TTC549 (cell line): ENCODE measurements around the gene LACC1.

Experiments used
- FAIRE-seq: peaks from 2 replicates; lab custom pipeline; 2012; peaks lifted over from hg19 to GRCh38; lab: Jason Lieb, UNC

Gene LACC1

GRCh38 chr13:43879755-43880181 lies at the start of gene LACC1:
Gene LACC1, plus strand, starts transcription at chr13:43879904. Its CDS starts 1,082 bp downstream, at chr13:43880986.
- FAIRE-seq, result no peak

- no peak for FAIRE-seq
Observed at GRCh38 chr13:43830497-43830881, 49.2 kb upstream of the LACC1 start.

- no peak for FAIRE-seq
Observed at GRCh38 chr13:43831088-43831487, 48.6 kb upstream of the LACC1 start.

DNA sequence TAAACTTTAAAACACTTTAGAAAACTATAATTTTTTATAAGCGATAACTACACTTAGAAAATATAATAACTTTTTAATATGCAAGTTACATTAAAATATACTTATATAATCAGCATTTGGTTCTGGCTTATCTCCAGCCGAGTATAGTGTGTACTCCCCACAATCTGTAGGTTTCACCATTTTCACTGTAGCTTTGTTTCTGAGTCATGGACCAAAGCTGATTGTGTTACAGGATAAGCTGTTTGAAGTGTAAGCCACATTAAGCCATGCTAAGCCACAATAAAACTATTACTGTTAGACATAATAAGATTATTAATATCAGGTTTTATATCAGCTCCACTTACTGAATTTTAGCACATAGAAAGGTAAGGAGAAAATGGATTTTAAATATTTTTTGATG lies 44.0 kb upstream of the LACC1 start:
- no peak for FAIRE-seq

DNA sequence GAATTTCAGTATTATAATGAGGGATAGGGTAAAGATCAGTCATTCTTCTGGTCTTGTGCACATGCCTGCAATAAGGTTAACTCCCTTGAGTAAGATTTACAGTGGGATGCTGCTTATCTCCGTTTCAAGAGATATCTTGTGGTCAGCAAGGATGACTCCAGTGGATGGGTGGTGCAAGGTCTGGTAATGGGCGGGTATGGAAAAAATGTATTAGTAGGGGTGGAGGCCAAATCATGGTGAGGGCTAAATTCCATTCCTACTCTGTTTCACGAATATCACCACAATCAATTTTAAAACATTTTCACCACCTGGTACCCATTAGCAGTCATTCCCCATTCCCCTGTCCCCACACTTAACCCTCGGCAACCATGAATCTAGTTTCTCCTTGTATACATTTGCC lies 40.8 kb upstream of the LACC1 start:
- FAIRE-seq, result no peak

DNA sequence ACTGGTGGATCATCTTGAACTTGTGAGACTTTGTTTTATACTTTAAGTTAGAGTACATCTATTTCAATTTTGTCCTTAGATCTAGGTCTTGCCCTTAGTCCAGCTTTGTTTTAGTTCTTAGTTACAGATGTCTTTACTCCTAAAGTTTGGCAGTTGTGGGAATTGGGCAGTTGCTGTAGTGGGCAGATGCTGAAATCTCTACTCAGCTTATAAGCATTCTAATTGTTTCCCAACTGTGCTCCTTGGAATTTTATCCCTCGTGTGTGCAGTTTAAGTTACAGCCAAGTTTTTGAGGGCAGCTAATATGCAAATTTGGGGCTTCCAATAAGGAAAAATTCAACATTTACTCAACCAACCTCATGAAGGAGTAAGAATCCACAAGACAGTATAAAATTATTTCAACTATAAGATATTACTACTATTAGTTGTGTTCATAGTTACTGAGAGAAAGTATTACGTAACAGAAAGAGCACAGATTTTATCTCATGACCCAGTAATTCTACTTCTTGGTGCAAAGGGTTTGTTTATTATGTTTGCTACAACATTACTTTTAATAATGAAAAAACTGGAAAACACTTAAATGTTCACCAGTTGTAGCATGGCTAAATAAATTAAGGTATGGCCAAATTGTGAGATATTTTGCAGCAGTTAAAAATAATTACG lies 33.1 kb upstream of the LACC1 start:
- no peak for FAIRE-seq

DNA sequence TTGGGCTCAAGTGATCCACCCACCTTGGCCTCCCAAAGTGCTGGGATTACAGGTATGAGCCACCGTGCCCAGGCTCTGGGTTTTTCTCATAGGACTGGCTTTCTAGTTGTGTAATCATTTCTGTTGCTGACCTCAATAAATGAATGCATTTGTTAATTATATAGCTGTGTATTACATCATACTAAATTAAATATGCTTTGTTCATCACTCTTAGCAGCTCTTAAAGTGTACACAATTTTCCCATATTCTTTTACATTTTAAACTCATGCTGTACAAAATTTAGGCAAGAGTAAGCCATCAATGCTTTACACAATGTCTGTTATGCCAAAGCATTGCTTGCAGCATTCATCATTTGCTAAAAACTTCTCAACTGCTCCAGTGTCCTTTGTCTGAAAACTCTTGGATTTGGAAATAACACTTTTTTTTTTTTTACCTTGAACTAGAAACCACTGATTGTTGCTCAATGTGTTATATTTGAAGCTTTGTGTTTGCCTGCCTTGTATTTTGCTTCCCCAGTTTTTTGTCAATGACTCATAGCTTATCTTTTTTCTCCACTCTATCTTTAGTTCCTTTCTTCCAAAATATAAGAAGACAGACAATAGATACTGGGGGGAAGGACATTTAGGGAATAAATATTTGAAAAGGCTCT lies 31.6 kb upstream of the LACC1 start:
- no peak for FAIRE-seq

DNA sequence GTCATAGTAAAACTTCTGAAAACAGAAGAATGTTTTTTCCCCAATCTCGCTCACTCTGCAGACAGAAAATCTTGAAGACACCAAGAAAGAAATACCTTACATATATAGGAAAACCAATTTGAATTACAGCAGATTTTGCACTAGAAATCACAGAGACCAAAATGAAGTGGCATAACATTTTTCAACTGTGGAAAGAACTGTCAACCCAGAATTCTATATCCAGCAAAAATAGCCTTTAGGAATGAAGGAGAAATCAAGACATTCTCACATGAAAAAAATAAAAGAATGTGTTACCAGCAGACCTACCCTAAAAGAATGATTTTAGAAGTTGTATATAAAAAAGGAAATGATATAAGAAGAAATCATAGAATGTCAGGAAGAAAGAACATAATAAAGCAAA lies 28.8 kb upstream of the LACC1 start:
- no peak for FAIRE-seq

- no peak for FAIRE-seq
Observed at GRCh38 chr13:43852923-43853404, 26.7 kb upstream of the LACC1 start.

DNA sequence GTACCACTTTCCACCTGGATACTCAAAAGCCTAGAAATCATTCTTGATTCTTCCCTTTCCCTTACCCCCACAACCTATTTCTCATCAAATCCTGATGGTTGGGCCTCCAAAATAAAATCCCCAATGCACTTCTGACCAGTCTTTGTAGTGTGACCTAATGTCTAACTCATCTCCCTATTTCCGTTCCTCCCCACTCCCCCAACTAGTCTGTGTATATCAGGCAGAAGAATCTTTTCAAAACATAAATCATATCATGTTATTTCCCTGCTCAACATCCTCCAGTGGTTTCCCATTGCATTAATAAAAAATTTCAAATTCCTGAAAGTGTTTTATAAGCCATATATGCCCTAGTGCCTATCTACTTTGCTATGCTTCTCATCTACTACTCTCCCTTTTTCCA lies 17.8 kb upstream of the LACC1 start:
- FAIRE-seq, result no peak

DNA sequence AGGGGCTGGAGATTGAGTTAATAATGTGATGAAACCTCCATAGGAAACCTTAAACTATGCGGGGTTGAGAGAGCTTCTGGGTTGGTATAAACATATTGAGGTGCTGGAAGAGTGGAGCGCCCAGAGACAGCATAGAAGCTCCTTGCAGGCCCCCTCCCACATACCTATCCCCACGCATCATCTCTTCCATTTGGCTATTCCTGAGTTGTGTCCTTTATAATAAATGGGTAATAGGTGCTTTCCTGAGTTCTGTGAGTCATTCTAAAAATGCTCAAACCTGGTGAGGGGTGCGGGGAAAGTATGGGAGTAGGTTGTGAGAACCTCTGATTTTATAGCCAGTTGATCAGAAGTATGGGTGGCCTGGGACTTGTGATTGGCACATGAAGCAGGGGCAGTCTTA lies 14.8 kb upstream of the LACC1 start:
- FAIRE-seq, result no peak

- FAIRE-seq, result no peak
Observed at GRCh38 chr13:43865892-43866291, 13.8 kb upstream of the LACC1 start.

- no peak for FAIRE-seq
Observed at GRCh38 chr13:43872181-43872580, 7.5 kb upstream of the LACC1 start.

DNA sequence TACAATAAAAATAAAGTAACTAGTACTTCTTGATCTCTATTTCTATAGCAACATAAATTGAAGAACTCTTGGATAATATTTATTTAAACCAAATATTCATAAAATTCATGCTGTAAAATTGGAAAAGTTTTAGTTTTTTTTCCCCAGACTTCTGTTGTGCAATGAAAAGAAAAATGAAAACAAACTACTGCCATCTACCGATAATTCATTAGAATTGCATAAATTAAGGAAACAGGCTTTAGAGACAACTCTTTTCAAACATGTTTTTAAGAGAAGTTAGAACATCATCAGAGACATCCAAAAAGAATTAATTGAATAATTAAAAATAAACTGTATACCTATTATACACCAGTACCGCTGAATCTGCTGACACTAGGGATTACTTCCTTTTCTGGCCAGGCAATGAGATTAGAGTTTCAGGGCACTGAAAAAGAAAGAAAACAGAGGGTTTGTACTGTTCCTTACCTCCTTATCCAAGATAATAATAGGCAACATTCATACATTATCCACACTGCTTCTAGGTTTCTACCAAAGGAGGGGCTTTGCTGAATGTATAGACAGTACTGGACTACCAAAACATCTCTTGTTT lies 5.1 kb upstream of the LACC1 start:
- FAIRE-seq, result peak; percentile 97

GRCh38 chr13:43876366-43876765 lies 3.3 kb upstream of the LACC1 start:
- FAIRE-seq, result no peak

GRCh38 chr13:43877326-43877725 lies 2.4 kb upstream of the LACC1 start:
- no peak for FAIRE-seq

DNA sequence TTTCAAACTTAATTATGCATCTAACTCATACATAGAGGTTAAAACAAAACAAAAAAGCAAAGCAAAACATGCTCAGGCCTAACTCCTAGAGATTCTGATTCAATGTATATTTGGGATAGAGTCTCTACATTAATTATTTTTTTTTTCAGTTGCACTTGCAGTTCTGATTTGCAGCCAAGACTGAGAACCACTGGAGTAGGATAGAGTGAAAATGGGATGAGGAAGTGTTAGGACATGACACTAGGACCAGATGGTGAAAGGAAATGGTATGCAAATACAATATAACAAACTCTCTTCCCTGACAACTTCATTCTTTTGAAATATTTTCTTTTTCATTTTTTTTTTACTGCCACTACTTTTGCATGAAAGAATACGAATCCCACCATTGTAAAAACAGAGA lies 1.9 kb upstream of the LACC1 start:
- FAIRE-seq, result no peak

DNA sequence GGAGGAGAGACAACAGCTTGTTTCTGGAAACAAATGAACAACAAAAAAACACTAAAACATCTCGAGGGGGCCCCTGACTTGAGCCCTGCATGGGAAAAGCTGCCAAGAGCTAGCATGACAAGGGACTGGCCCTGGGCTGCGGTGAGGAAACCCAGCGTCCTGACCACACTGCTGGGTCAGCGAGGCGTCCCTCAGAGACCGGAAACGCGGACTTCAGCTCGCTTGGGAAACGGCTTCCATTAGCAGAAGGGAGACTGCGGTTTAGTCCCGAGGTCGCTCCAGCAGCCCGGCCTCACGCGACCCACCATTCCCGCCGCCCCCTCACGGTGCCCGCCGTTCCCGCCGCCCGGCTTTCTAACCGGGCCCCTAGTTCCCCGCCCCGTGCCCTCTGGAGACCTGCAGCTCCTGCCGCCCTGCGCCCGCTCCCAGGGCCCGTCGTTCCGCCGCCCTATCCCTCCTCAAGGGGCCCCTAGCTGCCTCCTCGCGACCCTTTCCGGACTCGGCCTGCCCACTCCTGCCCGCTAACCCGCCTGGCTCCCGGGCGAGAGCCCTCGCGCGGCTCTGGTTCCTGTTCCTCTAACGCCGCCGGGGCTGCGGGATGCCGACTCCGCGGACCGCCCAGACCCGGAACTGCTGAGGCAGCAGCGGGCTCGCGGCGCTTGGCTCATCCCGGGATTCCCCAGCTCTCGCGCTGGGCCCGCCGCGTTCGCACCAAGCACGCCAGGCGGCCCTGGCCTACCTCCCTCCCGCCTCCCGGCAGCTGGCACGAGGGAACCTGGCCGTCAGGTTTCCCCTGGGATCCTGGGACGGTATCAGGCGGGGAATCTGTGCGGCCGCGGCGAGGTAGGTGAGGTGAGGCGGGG lies 581 bp upstream of the LACC1 start, which contains the start of gene CCDC122:
Gene CCDC122 (minus strand): TSS at position 849 of the 863 bp plus-strand sequence. CDS start 10,364 bp downstream, outside the sequence.
- no peak for FAIRE-seq

- no peak for FAIRE-seq
Observed at GRCh38 chr13:43880214-43880855, 631 bp downstream of the LACC1 start.

DNA sequence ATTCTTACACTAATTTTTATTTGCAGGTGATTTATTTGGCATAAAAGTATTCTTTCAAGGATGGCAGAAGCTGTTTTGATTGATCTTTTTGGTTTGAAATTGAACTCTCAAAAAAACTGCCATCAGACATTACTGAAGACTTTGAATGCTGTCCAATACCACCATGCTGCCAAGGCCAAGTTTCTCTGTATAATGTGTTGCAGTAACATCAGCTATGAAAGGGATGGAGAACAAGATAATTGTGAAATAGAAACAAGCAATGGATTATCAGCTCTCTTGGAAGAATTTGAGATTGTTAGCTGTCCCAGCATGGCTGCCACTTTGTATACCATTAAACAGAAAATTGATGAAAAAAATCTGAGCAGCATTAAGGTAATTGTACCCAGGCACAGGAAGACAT lies 1.2 kb downstream of the LACC1 start:
- FAIRE-seq, result no peak

DNA sequence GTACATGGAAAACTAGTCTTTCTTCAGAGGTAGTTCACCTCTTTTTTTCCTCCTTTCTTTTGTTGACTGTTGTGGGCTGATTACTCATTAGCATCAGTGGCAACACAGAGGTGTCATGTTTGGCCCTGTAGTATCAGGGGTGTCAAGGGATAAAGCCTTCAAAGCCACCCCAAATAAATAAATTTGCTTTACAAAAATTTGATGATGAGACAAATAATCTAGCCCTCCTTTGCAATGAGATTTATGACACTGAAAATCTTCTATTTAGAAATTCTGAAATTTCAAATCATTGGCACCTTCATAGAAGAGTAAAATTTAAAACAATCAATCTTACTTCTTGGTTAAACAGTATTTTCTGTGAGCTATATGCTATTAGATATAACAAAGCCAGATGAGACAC lies 1.9 kb downstream of the LACC1 start:
- FAIRE-seq, result no peak

- FAIRE-seq, result no peak
Observed at GRCh38 chr13:43883631-43884030, 3.9 kb downstream of the LACC1 start.
